ENCODE results near the gene RPL13.

GRCh38 chr16:89555780-89556179 lies 4.7 kb upstream of the RPL13 start:
- TF ChIP-seq RAD21 (IDR thresholded peaks at IDR 0.05 in 1 of 2, conservative IDR thresholded peaks at IDR 0.05 in 1 of 2; ENCODE audit: low read depth in 2 of 2, low read length in 2 of 2) (no peak), SRF (IDR thresholded peaks at IDR 0.05; ENCODE audit: low read depth, low read length) (no peak), CTCF (IDR thresholded peaks at IDR 0.05; ENCODE audit: control extremely low read depth in 1 of 3, insufficient read depth in 1 of 3, low read depth in 1 of 3, low read length in 3 of 3) (no peak), POLR2AphosphoS5 (IDR thresholded peaks at IDR 0.05; ENCODE audit: low read depth, low read length) (no peak), RFX5 (IDR thresholded peaks at IDR 0.05; ENCODE audit: borderline replicate concordance, low read depth, low read length) (no peak)

Data from H1 (cell line).